H9 (cell line): ENCODE data around the gene GALE. TPM values are rescaled to one million over a fixed set of nuclear protein-coding genes. Genes with fewer than 3 reads are reported as not detected.

Experiments used
- DNase-seq: peaks from one replicate; pipeline ENCODE4 v3.0.0-alpha.2; 2017
- H2AFZ ChIP-seq: one replicate; pipeline ENCODE4 v1.6.1; 2013; ENCODE audit warnings: mild to moderate bottlenecking, low read length, control low read depth, moderate library complexity
- H2AK5ac ChIP-seq: 2 replicates; pipeline ENCODE4 v1.6.1; 2013; ENCODE audit warnings: low read length, control low read depth, mixed read lengths; ENCODE audit not compliant: insufficient read length
- H2BK120ac ChIP-seq: one replicate; pipeline ENCODE4 v1.6.1; 2013; ENCODE audit warnings: low read depth, mild to moderate bottlenecking, low read length, control low read depth, inconsistent platforms; ENCODE audit not compliant: poor library complexity, severe bottlenecking
- H2BK12ac ChIP-seq: 2 replicates; pipeline ENCODE4 v1.6.1; 2013; ENCODE audit warnings: low read length, control low read depth, mixed read lengths, low read depth; ENCODE audit not compliant: insufficient read length
- H2BK15ac ChIP-seq: 2 replicates; pipeline ENCODE4 v1.6.1; 2013; ENCODE audit warnings: low read depth, low read length, control low read depth
- H2BK20ac ChIP-seq: one replicate; pipeline ENCODE4 v1.6.1; 2013; ENCODE audit warnings: low read depth, mild to moderate bottlenecking, low read length, control low read depth, inconsistent platforms; ENCODE audit not compliant: poor library complexity, severe bottlenecking
- H2BK5ac ChIP-seq: 2 replicates; pipeline ENCODE4 v1.6.1; 2013; ENCODE audit warnings: low read length, control low read depth, mixed read lengths; ENCODE audit not compliant: insufficient read length
- H3K14ac ChIP-seq: 2 replicates; pipeline ENCODE4 v1.6.1; 2013; ENCODE audit warnings: low read length, control low read depth; ENCODE audit not compliant: insufficient read depth
- H3K18ac ChIP-seq: 2 replicates; pipeline ENCODE4 v1.6.1; 2013; ENCODE audit warnings: low read depth, mild to moderate bottlenecking, mixed read lengths, low read length, control low read depth; ENCODE audit not compliant: insufficient read length
- H3K23ac ChIP-seq: 2 replicates; pipeline ENCODE4 v1.6.1; 2013; ENCODE audit warnings: low read length, control low read depth, mixed read lengths, low read depth; ENCODE audit not compliant: insufficient read length
- H3K23me2 ChIP-seq: 2 replicates; pipeline ENCODE4 v1.6.1; 2013; ENCODE audit warnings: low read depth, mild to moderate bottlenecking, mixed read lengths, low read length, control low read depth; ENCODE audit not compliant: insufficient read length, poor library complexity, severe bottlenecking
- H3K27ac ChIP-seq: 2 replicates; pipeline ENCODE4 v1.5.1; 2013; ENCODE audit warnings: low read length, control low read depth, mixed read lengths, low read depth; ENCODE audit not compliant: insufficient read length
- H3K27me3 ChIP-seq: 2 replicates; pipeline ENCODE4 v1.6.1; 2013; ENCODE audit warnings: low read length, control low read depth, inconsistent platforms; ENCODE audit not compliant: insufficient read depth
- H3K4ac ChIP-seq: 2 replicates; pipeline ENCODE4 v1.6.1; 2013; ENCODE audit warnings: low read depth, mild to moderate bottlenecking, control low read depth, inconsistent platforms, low read length, moderate library complexity
- H3K4me1 ChIP-seq: 2 replicates; pipeline ENCODE4 v1.6.1; 2013; ENCODE audit warnings: low read length, control low read depth, inconsistent platforms; ENCODE audit not compliant: insufficient read depth
- H3K4me2 ChIP-seq: 2 replicates; pipeline ENCODE4 v1.6.1; 2013; ENCODE audit warnings: low read length, control low read depth, mixed read lengths; ENCODE audit not compliant: insufficient read length, insufficient read depth
- H3K56ac ChIP-seq: 2 replicates; pipeline ENCODE4 v1.6.1; 2013; ENCODE audit warnings: low read depth, mild to moderate bottlenecking, mixed read lengths, low read length, control low read depth; ENCODE audit not compliant: insufficient read length
- H3K79me1 ChIP-seq: 2 replicates; pipeline ENCODE4 v1.6.1; 2013; ENCODE audit warnings: low read depth, mild to moderate bottlenecking, moderate library complexity, low read length, control low read depth, inconsistent platforms; ENCODE audit not compliant: insufficient read depth, poor library complexity, severe bottlenecking
- H3K79me2 ChIP-seq: 2 replicates; pipeline ENCODE4 v1.6.1; 2013; ENCODE audit warnings: low read length, control low read depth, inconsistent platforms; ENCODE audit not compliant: insufficient read depth
- H3K9ac ChIP-seq: 2 replicates; pipeline ENCODE4 v1.6.1; 2013; ENCODE audit warnings: low read length, control low read depth, mixed read lengths; ENCODE audit not compliant: insufficient read length; ENCODE audit errors: extremely low read depth
- H3K9me3 ChIP-seq: one replicate; pipeline ENCODE4 v1.6.1; 2013; ENCODE audit warnings: low read depth, low read length, inconsistent platforms; ENCODE audit not compliant: control insufficient read depth
- H3T11ph ChIP-seq: one replicate; pipeline ENCODE4 v1.6.1; 2013; ENCODE audit warnings: mild to moderate bottlenecking, low read length, control low read depth, inconsistent platforms
- H4K20me1 ChIP-seq: one replicate; pipeline ENCODE4 v1.6.1; 2013; ENCODE audit not compliant: control insufficient read depth, insufficient read length, insufficient read depth
- H4K5ac ChIP-seq: 2 replicates; pipeline ENCODE4 v1.6.1; 2013; ENCODE audit warnings: low read depth, mild to moderate bottlenecking, mixed read lengths, low read length, control low read depth; ENCODE audit not compliant: insufficient read length
- H4K8ac ChIP-seq: replicated peaks from 2 replicates; pipeline ENCODE4 v1.6.1; 2013; ENCODE audit warnings: low read length, control low read depth, mixed read lengths, low read depth; ENCODE audit not compliant: insufficient read length
- H4K91ac ChIP-seq: 2 replicates; pipeline ENCODE4 v1.6.1; 2013; ENCODE audit warnings: low read depth, mild to moderate bottlenecking, moderate library complexity, mixed read lengths, low read length, control low read depth; ENCODE audit not compliant: insufficient read length
- H3K27ac Mint-ChIP-seq, 3 experiments: 2 replicates in 2 of 3; 3 replicates in 1 of 3; pipeline ENCODE4 v1.8.0; 2020 to 2021; ENCODE audit warnings: mixed read lengths in 3 of 3, mild to moderate bottlenecking in 1 of 3, moderate library complexity in 1 of 3
- H3K27me3 Mint-ChIP-seq: 2 replicates; pipeline ENCODE4 v1.8.0; 2021; ENCODE audit warnings: low read depth, mild to moderate bottlenecking, moderate library complexity, mixed read lengths
- H3K36me3 Mint-ChIP-seq, 3 experiments: 2 replicates in 2 of 3; 3 replicates in 1 of 3; pipeline ENCODE4 v1.8.0; 2020 to 2021; ENCODE audit warnings: low read depth in 3 of 3, mixed read lengths in 3 of 3; ENCODE audit not compliant: insufficient read depth in 1 of 3
- H3K4me1 Mint-ChIP-seq, 2 experiments: 2 replicates each; pipeline ENCODE4 v1.8.0; 2020; ENCODE audit warnings: mixed read lengths in 2 of 2
- H3K4me3 Mint-ChIP-seq, 2 experiments: 2 replicates in 1 of 2; 3 replicates in 1 of 2; pipeline ENCODE4 v1.8.0; 2020 to 2021; ENCODE audit warnings: mild to moderate bottlenecking in 2 of 2, mixed read lengths in 2 of 2, moderate library complexity in 1 of 2
- H3K9me3 Mint-ChIP-seq, 2 experiments: 2 replicates in 1 of 2; 3 replicates in 1 of 2; pipeline ENCODE4 v1.8.0; 2020; ENCODE audit warnings: mild to moderate bottlenecking in 2 of 2, mixed read lengths in 2 of 2, moderate library complexity in 1 of 2
- WGBS: extraction: QIAGEN DNeasy Blood & Tissue Kit; methylation state at CpG from one replicate; pipeline ENCODE4 v1.1.7; 2013; ENCODE audit warnings: missing lambda C conversion rate, low lambda C conversion rate, mixed read lengths; ENCODE audit not compliant: insufficient read length; ENCODE audit errors: extremely low coverage; 5-methylcytosine and 5-hydroxymethylcytosine counted together
- total RNA-seq: library from RNA; stranded (reverse); gene quantifications from 2 replicates; pipeline ENCODE4 v1.2.1, GENCODE V29; 2021
- TF ChIP-seq, protein P1 (sequence below): fragments of 200-600 bp; sonication (generic); conservative IDR thresholded peaks from 3 replicates; pipeline ENCODE4 v1.8.0; 2021; ENCODE audit warnings: antibody characterized with exemption, mild to moderate bottlenecking

GALE gene
- total RNA-seq, 1 experiment from 2014 or later: 36.0 TPM

DNA sequence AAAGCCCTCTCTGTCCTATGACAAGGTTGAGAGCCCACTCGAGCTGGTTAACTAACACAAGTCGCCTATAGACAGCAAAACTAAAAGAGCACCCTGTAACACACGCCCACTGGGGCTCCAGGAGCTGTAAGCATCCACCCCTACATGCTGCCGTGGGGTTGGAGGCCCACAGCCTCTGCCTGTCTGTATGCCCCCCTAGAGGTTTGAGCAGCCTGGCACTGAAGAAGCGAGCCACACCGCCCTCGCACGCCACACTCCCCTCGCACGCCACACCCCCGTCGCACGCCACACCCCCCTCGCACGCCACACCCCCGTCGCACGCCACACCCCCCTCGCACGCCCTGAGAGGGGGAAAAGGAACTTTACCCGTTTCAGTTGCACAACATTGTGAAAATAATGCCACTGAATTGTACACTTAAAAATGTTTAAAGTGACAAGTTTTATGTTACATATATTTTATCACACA lies 37.9 kb upstream of the GALE start:
- Histone ChIP-seq H2BK12ac (no peak overlapping the region), H4K8ac (no peak overlapping the region), H2BK20ac (no peak overlapping the region), H3K9ac (no peak overlapping the region), H4K91ac (no peak overlapping the region), H3K4ac (no peak overlapping the region), H4K5ac (no peak overlapping the region), H2BK120ac (no peak overlapping the region), H2AFZ (no peak overlapping the region), H3K27me3 (peaks cover 3% of the 10 kb centered on the region; the same call in 1 of the 2 replicates), H3K79me1 (no peaks in the 10 kb centered on the region), H3K79me2 (no peaks in the 10 kb centered on the region), H3K14ac (no peak overlapping the region), H3K27ac (no peak overlapping the region), H3K56ac (no peak overlapping the region), H4K20me1 (no peaks in the 10 kb centered on the region), H3K4me1 (no peaks in the 10 kb centered on the region; the same call in 1 of the 2 replicates), H3K23ac (no peak overlapping the region), H2BK15ac (no peak overlapping the region), H3T11ph (no peak overlapping the region), H2BK5ac (no peak overlapping the region), H3K4me2 (peak overlapping the region; percentile 73), H3K18ac (no peak overlapping the region), H3K9me3 (no peaks in the 10 kb centered on the region), H2AK5ac (no peak overlapping the region), H3K23me2 (peaks cover 8% of the 10 kb centered on the region)
- Mint-ChIP-seq H3K36me3 (no peaks in the 10 kb centered on the region), H3K4me3 (peak overlapping the region; percentile 54 to 80), H3K9me3 (no peaks in the 10 kb centered on the region), H3K27ac (no peak overlapping the region), H3K27me3 (peaks cover 26% of the 10 kb centered on the region), H3K4me1 (peaks cover 9 to 11% of the 10 kb centered on the region in 2 experiments)
- TF ChIP-seq, protein P1, sequence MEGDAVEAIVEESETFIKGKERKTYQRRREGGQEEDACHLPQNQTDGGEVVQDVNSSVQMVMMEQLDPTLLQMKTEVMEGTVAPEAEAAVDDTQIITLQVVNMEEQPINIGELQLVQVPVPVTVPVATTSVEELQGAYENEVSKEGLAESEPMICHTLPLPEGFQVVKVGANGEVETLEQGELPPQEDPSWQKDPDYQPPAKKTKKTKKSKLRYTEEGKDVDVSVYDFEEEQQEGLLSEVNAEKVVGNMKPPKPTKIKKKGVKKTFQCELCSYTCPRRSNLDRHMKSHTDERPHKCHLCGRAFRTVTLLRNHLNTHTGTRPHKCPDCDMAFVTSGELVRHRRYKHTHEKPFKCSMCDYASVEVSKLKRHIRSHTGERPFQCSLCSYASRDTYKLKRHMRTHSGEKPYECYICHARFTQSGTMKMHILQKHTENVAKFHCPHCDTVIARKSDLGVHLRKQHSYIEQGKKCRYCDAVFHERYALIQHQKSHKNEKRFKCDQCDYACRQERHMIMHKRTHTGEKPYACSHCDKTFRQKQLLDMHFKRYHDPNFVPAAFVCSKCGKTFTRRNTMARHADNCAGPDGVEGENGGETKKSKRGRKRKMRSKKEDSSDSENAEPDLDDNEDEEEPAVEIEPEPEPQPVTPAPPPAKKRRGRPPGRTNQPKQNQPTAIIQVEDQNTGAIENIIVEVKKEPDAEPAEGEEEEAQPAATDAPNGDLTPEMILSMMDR: no peak
- WGBS: no CpG with 5 or more reads among the region's 21 CpGs
- peak; percentile 64 for DNase-seq
